GM12864 (cell line): ENCODE results near the gene STK39.

Experiments used
- DNase-seq: peaks from one replicate; pipeline ENCODE4 v3.0.0-alpha.2; 2011; ENCODE audit warnings: low read depth
- H3K4me3 ChIP-seq: 2 replicates; pipeline ENCODE4 v1.5.1; 2011; ENCODE audit warnings: mild to moderate bottlenecking, low read depth, low read length, control low read depth
- CTCF ChIP-seq: IDR thresholded peaks from 2 replicates; pipeline ENCODE4 v1.5.1; 2011; ENCODE audit warnings: low read depth, mild to moderate bottlenecking, moderate library complexity, low read length, control low read depth, inconsistent platforms; ENCODE audit errors: missing control alignments

Gene STK39

DNA sequence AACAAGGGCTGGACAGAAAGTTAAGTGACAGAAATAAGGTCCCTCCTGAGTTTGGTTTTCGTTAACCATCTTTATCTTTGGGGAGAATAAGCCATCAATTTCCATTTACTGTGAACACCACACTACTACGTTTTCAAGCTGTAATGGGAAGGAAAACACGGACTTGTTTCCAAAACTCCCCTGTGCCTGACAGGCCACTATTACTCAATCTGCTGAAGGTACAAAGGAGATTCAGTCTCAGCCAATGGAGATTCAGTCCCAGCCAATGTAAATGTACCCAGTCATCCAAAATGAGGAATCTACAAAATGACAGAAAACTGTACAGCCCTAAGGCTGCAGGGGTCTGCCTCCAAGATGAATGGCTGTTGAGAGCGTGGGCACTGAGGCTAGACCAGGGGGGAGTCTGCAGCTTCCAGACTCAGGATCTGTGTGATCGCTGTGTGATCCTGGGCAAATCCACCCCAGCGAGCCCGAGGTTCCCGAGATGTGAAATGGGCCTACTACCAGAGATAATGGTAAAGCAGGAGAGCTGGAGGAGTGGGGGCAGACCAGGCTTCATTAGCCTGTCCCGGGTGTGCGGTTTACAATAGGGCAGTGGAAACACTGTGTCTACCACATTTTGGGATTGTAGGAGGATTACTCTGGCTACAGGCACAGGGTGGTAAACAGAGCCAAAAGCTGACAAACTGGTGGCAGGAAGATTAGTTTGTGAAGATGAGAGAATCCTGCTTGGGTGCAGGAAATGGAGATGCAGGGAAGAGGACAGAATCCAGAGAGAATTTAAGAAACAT lies 284.8 kb downstream of the STK39 start:
- no peak for DNase-seq
- H3K4me3 ChIP-seq, result no peak overlapping the region
- no peak for TF ChIP-seq CTCF

DNA sequence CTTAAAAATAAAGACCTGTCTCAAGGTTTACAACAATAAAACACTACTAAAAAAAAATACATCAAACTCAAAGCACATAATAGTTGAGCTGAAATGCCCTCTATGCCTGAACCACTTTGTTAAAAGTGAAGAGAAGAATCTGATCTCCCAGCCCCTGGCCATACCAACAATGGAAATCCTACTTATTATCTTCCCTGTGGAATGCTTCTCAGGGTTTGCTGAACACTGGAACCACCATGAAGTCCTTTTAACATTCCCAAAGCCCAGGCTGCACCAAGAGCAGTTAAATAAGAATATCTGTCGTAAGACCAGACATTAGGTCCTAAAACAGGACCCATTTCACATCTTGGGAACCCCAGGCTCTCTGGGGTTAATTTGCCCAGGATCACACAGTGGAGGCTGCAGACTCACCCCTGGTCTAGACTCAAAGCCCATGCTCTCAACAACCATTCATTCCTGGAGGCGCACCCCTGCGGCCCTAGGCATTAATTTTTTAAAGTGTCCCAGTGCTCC lies 285.8 kb downstream of the STK39 start:
- no peak for TF ChIP-seq CTCF
- no peak overlapping the region for H3K4me3 ChIP-seq
- no peak for DNase-seq

GRCh38 chr2:167960089-167960747 lies 287.2 kb downstream of the STK39 start:
- TF ChIP-seq CTCF, result no peak
- DNase-seq, result no peak
- no peak overlapping the region for H3K4me3 ChIP-seq

DNA sequence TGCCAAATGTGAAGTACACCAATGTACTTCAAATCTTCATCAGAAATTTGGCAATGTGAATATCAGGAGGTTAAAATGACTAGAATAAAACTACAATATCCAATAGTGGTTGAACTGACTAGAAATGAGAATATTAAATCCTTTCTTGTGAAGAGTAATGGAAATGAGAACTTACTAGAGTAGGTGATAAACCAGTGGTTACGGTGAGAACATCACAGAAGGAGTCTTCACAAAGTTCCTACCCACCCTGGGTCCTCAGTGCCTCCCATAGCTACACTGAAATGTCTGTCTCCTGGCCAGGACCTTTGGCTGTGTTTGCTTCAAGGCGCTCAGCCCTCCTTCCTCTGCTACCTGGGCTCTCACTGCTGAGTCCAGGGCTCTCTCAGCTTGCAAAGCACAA lies 289.7 kb downstream of the STK39 start:
- no peak for TF ChIP-seq CTCF
- no peak overlapping the region for H3K4me3 ChIP-seq
- DNase-seq, result no peak

DNA sequence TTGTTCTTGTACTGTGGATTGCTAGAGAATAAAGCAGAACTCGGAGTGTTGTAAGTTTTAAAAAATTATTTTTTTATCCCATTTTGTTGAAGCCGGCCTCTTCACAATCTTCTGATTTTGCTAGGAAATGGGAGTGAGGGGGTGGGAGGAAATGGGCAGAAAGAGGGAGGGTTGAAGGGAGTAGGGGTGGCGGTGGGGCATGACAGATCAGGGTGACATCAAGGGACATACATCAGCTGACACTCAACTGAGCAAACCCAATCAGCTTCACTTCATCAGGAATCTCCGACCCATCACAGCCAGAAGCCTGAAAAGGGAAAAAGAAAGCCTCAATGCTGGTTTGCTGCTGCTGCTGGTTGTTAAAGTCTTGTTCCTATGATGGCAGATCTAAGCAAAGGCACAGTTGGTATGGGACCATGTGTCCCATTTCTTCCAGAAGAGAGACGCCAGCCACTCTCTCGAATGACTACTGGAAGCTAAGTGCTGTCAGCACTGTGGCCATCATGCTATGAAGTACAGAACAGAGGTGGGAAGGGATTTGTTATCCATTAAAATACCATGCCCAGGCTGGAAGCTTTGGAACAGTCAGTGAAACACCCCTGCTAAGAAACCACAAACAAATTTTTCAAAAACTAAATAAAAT lies 292.0 kb downstream of the STK39 start:
- no peak for DNase-seq
- H3K4me3 ChIP-seq, result no peak overlapping the region

DNA sequence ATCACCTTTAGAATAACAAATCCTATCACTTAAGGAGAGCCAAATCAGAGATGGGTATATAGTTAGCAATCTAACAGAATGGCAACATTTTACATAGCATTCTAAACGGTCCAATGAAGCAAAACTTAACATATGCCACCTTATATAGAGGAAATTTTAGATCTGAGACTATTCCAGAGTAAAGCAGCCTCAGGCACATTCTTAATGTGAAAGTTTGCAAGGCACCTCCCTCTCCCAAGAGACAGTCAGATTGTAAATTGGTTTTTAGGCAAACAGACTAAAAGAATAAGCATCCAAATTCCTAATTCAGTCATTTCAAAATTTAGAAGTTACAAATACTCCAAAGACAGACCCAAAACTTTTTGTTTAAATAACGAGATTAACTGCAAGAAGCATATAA lies 292.9 kb downstream of the STK39 start:
- no peak for DNase-seq
- TF ChIP-seq CTCF, result no peak
- no peak overlapping the region for H3K4me3 ChIP-seq

More for the DNA sequence above, 292.0 kb downstream of the STK39 start:
- no peak for TF ChIP-seq CTCF
